HCT116 (cell line): Measurements from ENCODE around the gene GLIPR1. TPM values are rescaled to one million over a fixed set of nuclear protein-coding genes. Genes with fewer than 3 reads are reported as not detected.
"Not testable (repeated sequence)": the region's sequence is repeated elsewhere in the genome, so short reads cannot be mapped to it uniquely, and the experiment has no call there.

Experiments
- ATAC-seq: fragments of 200-7000 bp; cut with Tn5 transposase; 2 replicates; pipeline ENCODE4 v1.9.1; 2020; ENCODE audit warnings: mild to moderate bottlenecking, moderate library complexity
- BruUV-seq: library from RNA; stranded (reverse); fragments of 400-500 nt; replicated peaks from 2 replicates; lab custom pipeline; 2021; lab: Mats Ljungman, UMichigan
- CTCF ChIA-PET: fragments of 300-600 bp; sonication (Branson Sonifier 250); formaldehyde crosslinking; loops from one replicate; lab custom pipeline; 2021; ENCODE audit warnings: antibody characterized with exemption; lab: Charles Lee
- POLR2A ChIA-PET: fragments of 300-600, 350-600 bp; sonication (Branson Sonifier 250); formaldehyde crosslinking; loops from one replicate; lab custom pipeline; 2021; ENCODE audit warnings: antibody characterized with exemption; lab: Charles Lee
- RAD21 ChIA-PET, 2 experiments: fragments of 300-600 bp; sonication (Branson Sonifier 250); formaldehyde crosslinking; loops; one replicate each; lab custom pipeline; 2023; ENCODE audit warnings: low total read pairs in 2 of 2; ENCODE audit not compliant: uncharacterized antibody in 2 of 2, unreplicated experiment in 2 of 2, low non-redundant PET in 1 of 2; lab: Charles Lee
- DNase-seq: peaks from one replicate; pipeline ENCODE4 v3.0.0-alpha.2; 2010; ENCODE audit warnings: low read depth, low spot score
- H2AFZ ChIP-seq: fragments of 200-600 bp; shearing (Covaris generic), sonication (generic); 2 replicates; pipeline ENCODE4 v1.6.1; 2017; ENCODE audit warnings: low read depth, mixed run types, mixed read lengths, antibody characterized with exemption, low read length; ENCODE audit not compliant: poor library complexity, severe bottlenecking
- H3K27ac ChIP-seq: 2 replicates; pipeline ENCODE4 v1.5.1; 2012; ENCODE audit warnings: low read depth, low read length
- H3K27me3 ChIP-seq: fragments of 200-600 bp; sonication (generic); 2 replicates; pipeline ENCODE4 v1.6.1; 2016; ENCODE audit warnings: mixed run types, low read length, mixed read lengths; ENCODE audit not compliant: insufficient read depth
- H3K36me3 ChIP-seq, 2 experiments: fragments of 200-500 bp in 1 of 2; fragments of 200-600 bp in 1 of 2; sonication (Bioruptor generic) in 1 of 2; sonication (generic) in 1 of 2; 2 replicates each; pipeline versions ENCODE4 v1.5.1 to v1.6.1; 2014 to 2016; ENCODE audit warnings: low read length in 2 of 2, inconsistent platforms in 1 of 2, mixed read lengths in 1 of 2, mixed run types in 1 of 2; ENCODE audit not compliant: insufficient read depth in 2 of 2, control insufficient read depth in 1 of 2
- H3K4me1 ChIP-seq, 2 experiments: fragments of 200-600 bp in 1 of 2; sonication (generic) in 1 of 2; 2 replicates each; pipeline versions ENCODE4 v1.5.1 to v1.6.1; 2012 to 2017; ENCODE audit warnings: low read length in 2 of 2, inconsistent platforms in 1 of 2, mild to moderate bottlenecking in 1 of 2, mixed read lengths in 1 of 2, mixed run types in 1 of 2, moderate library complexity in 1 of 2; ENCODE audit not compliant: insufficient read depth in 2 of 2, control insufficient read depth in 1 of 2
- H3K4me2 ChIP-seq: fragments of 200-600 bp; sonication (generic); 2 replicates; pipeline ENCODE4 v1.6.1; 2017; ENCODE audit warnings: mixed run types, low read length, mixed read lengths
- H3K4me3 ChIP-seq, 2 experiments: fragments of 200-600 bp in 1 of 2; sonication (generic) in 1 of 2; replicated peaks in 1 of 2; 2 replicates each; pipeline ENCODE4 v1.5.1; 2011 to 2016; ENCODE audit warnings: low read length in 2 of 2, control low read depth in 1 of 2, low read depth in 1 of 2, mild to moderate bottlenecking in 1 of 2, mixed read lengths in 1 of 2, mixed run types in 1 of 2
- H3K79me2 ChIP-seq: fragments of 200-600 bp; sonication (generic); 2 replicates; pipeline ENCODE4 v1.6.1; 2017; ENCODE audit warnings: mild to moderate bottlenecking, mixed run types, low read length, moderate library complexity, mixed read lengths; ENCODE audit not compliant: insufficient read depth
- H3K9ac ChIP-seq: fragments of 200-600 bp; sonication (generic); 2 replicates; pipeline ENCODE4 v1.6.1; 2016; ENCODE audit warnings: low read length, mixed read lengths
- H3K9me2 ChIP-seq: fragments of 200-600 bp; sonication (generic), shearing (Covaris generic); 2 replicates; pipeline ENCODE4 v1.6.1; 2017; ENCODE audit warnings: mixed run types, mild to moderate bottlenecking, moderate library complexity; ENCODE audit not compliant: insufficient read depth
- H3K9me3 ChIP-seq, 2 experiments: fragments of 200-500 bp in 1 of 2; fragments of 200-600 bp in 1 of 2; sonication (Bioruptor generic) in 1 of 2; sonication (generic) in 1 of 2; 2 replicates each; pipeline ENCODE4 v1.6.1; 2014 to 2017; ENCODE audit warnings: low read length in 2 of 2, mixed read lengths in 2 of 2, inconsistent platforms in 1 of 2, low read depth in 1 of 2, mild to moderate bottlenecking in 1 of 2, mixed run types in 1 of 2, moderate library complexity in 1 of 2; ENCODE audit not compliant: control insufficient read depth in 1 of 2, insufficient read depth in 1 of 2
- H4K20me1 ChIP-seq: fragments of 200-600 bp; sonication (generic), shearing (Covaris generic); 2 replicates; pipeline ENCODE4 v1.6.1; 2017; ENCODE audit warnings: mixed run types, mild to moderate bottlenecking, moderate library complexity; ENCODE audit not compliant: insufficient read depth
- CEBPB ChIP-seq: IDR thresholded peaks from 2 replicates; pipeline ENCODE4 v1.6.1; 2012; ENCODE audit warnings: low read depth
- EGR1 ChIP-seq: IDR thresholded peaks from 2 replicates; pipeline ENCODE4 v1.6.1; 2012; ENCODE audit warnings: low read depth
- EZH2phosphoT487 ChIP-seq: fragments of 200-600 bp; IDR thresholded peaks from 2 replicates; pipeline ENCODE4 v1.6.1; 2018; ENCODE audit warnings: antibody characterized with exemption, borderline replicate concordance
- SP1 ChIP-seq: IDR thresholded peaks from 2 replicates; pipeline ENCODE4 v1.6.1; 2012; ENCODE audit warnings: low read depth
- SRF ChIP-seq: IDR thresholded peaks from 2 replicates; pipeline ENCODE4 v1.6.1; 2012; ENCODE audit warnings: low read depth
- ZFX ChIP-seq: fragments of 450-650 bp; IDR thresholded peaks from 2 replicates; pipeline ENCODE4 v1.6.1; 2017
- intact Hi-C: fragments of 100-400 bp; cut with micrococcal nuclease; formaldehyde crosslinking; loops from 2 replicates; pipeline ENCODE4 v1.10.0; 2022
- total RNA-seq: library from RNA; stranded (reverse); gene quantifications from one replicate; pipeline ENCODE4 v1.2.1, GENCODE V29; 2021; ENCODE audit not compliant: unreplicated experiment

Gene GLIPR1
- total RNA-seq, 1 experiment from 2014 or later: 0.39 TPM

- intact Hi-C loops: no loop called here
- BruUV-seq: no TSS peak
- DNase-seq (no peak), ATAC-seq (no peak)
- H4K20me1 ChIP-seq: no peaks in the 10 kb centered on the region
- H3K27me3 ChIP-seq: no peaks in the 10 kb centered on the region
- no peak overlapping the region for H3K9ac ChIP-seq
- ChIA-PET CTCF (interaction anchor here (1.0 to 1.7 kb wide), 2 partner anchors 76 to 92 kb away, joined by 3 to 7 read pairs; partner anchors contain the start of gene GLIPR1L2), POLR2A (no interaction called here), RAD21 (no interaction called here)
- no peak overlapping the region for H3K4me3 ChIP-seq
- no peaks in the 10 kb centered on the region for H3K9me3 ChIP-seq
- peaks cover 6 to 21% of the 10 kb centered on the region in 2 experiments for H3K4me1 ChIP-seq
- no peaks in the 10 kb centered on the region for H3K36me3 ChIP-seq
- no peak overlapping the region for H3K27ac ChIP-seq
- TF ChIP-seq SP1 (no peak), CEBPB (no peak), ZFX (no peak), EZH2phosphoT487 (no peak), SRF (no peak), EGR1 (no peak)
- no peaks in the 10 kb centered on the region for H3K79me2 ChIP-seq
- H2AFZ ChIP-seq: no peak overlapping the region
- no peaks in the 10 kb centered on the region for H3K9me2 ChIP-seq
- H3K4me2 ChIP-seq: no peak overlapping the region
These were observed 2.9 kb downstream of the GLIPR1 start for GRCh38 chr12:75483431-75483830.

DNA sequence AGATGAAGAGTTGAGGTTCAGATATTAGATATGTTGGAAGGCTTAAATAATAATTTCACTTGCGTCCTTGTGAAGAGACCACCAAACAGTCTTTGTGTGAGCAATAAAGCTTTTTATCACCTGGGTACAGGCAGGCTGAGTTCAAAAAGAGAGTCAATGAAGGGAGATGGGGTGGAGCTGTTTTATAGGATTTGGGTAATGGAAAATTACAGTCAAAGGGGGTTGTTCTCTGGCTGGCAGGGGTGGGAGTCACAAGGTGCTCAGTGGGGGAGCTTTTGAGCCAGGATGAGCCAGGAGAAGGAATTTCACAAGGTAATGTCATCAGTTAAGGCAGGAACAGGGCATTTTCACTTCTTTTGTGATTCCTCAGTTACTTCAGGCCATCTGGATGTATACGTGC is 3.9 kb downstream of the GLIPR1 start:
- H3K4me2 ChIP-seq, H3K36me3 ChIP-seq, H3K27ac ChIP-seq, DNase-seq, H2AFZ ChIP-seq, H3K4me3 ChIP-seq, H3K79me2 ChIP-seq, intact Hi-C loops, RAD21 ChIA-PET, BruUV-seq, H4K20me1 ChIP-seq, H3K9me2 ChIP-seq, POLR2A ChIA-PET, H3K9me3 ChIP-seq, H3K27me3 ChIP-seq, H3K9ac ChIP-seq, ATAC-seq: not testable (repeated sequence)
- CTCF ChIA-PET: interaction anchor here (1.1 to 1.7 kb wide), 3 partner anchors 10 to 93 kb away, joined by 3 to 7 read pairs (median 4); partner anchors contain the start of gene GLIPR1L2
- H3K4me1 ChIP-seq: peaks cover 16 to 31% of the 10 kb centered on the region in 2 experiments
